NCI-H2029 (cell line): ENCODE measurements around the gene CCDC97.
A peak's percentile ranks its signal among the peaks of the same experiment; 100 is the strongest.
"Not testable (repeated sequence)": the region's sequence is repeated elsewhere in the genome, so short reads cannot be mapped to it uniquely, and the experiment has no call there.

Experiments
- DNase-seq: peaks from one replicate; lab custom pipeline; 2025; lab: John Stamatoyannopoulos, UW

CCDC97 gene

DNA sequence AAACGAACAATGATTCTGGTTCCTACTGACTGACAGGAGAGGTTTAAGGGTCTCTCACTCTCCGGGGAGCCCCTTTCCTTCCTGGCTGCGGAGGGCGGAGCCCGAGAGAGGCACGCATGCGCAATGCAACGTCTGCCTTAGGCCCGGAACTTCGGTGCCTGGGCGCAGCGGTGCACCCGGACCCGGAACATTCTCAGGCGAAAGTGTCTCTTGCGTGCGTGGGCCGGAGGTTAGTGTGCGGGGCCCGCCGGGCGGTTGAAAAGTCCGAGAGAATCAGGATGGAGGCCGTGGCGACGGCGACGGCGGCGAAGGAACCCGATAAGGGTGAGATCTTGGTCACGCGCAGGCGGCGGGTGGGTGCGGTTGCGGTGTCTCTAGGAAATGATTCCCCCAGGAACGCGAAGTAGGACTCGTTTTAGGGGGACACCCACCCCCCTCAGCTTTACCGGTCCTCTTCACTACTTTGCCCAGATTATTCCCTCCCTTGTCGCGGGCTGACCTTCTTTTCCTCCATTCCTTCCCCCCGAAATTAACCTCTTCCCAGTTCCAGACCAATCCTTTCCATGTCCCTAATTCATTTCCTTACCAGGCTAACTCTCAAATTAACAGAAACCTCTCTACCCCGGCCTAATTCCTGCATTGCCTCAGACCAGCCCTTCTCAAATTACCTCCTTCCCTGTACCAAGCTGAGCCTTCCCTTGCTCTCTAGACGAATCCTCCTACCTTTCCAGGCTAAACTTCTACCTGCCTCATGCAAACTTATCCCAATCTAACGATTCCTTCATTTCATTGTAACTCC is at the start of gene CCDC97:
Gene CCDC97, plus strand, starts transcription at position 140 of the 799 bp plus-strand sequence. Its CDS starts 139 bp downstream, at position 279.
- peak; percentile 73 for DNase-seq

DNA sequence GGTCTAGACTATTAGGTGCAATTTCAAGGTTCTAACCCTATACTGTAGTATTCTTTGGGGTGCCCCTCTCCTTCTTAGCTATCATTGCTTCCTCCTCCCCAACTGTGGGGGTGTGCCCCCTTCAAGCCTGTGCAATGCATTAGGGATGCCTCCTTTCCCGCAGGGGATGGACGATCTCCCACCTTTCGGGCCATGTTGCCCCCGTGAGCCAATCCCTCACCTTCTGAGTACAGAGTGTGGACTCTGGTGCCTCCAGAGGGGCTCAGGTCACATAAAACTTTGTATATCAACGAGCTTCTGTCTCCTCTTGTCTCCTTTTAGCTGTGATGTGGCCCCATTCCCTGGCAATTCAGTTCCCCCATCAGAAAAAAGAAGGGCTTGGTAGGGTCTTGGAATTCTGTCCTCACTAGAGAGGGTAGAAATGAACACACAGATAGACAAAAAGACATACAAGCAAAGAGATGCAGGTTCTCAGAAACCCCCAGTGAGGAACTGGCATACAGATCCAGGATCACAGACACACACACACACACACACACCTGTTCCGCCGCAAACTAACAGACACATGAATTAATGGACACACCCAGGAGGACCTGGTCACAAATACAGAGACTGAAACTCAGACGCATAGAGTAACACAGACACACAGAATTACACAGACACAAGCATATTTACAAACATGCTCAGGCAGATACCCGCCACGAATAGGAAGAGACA is 48.3 kb upstream of the CCDC97 start:
- DNase-seq = no peak

DNA sequence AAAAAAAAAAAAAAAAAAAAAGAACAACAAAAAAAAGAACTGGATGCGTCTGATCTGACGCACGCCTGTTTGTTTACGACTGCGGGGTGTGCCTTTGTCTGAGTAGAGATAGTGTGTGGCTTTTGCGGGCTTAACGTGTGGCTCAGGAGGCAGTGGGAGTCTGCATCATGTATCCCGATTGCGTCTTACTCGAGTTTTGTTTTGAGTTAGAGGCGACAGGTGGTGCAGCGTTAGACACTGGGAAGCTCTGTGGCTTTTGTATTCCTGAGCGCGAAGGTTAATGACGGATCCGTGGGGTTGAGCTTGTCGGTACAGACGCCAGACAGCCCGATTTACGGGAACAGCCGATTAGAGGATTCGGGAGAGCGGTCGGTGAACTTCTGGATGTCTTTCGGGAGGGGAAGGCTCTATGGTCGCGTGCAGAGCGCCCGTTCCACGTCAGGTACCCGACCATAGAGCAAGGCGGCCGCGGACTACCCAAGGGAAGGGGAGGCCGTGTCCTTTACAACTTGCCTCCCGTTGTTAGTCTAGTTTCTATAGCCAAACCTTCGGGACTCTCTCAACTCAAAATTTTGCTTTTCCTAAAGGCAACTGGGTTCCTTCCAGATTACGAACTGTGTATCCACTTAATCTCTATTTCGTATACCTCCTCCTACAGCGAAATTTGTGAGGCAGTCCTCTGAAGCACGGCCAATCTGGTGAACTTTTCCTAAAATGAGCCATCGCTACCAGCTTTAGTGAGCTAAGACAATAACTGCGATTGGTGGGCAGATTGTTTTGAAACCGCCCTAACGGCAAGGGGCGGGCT is 46.7 kb upstream of the CCDC97 start:
- peak; percentile 86 for DNase-seq

DNA sequence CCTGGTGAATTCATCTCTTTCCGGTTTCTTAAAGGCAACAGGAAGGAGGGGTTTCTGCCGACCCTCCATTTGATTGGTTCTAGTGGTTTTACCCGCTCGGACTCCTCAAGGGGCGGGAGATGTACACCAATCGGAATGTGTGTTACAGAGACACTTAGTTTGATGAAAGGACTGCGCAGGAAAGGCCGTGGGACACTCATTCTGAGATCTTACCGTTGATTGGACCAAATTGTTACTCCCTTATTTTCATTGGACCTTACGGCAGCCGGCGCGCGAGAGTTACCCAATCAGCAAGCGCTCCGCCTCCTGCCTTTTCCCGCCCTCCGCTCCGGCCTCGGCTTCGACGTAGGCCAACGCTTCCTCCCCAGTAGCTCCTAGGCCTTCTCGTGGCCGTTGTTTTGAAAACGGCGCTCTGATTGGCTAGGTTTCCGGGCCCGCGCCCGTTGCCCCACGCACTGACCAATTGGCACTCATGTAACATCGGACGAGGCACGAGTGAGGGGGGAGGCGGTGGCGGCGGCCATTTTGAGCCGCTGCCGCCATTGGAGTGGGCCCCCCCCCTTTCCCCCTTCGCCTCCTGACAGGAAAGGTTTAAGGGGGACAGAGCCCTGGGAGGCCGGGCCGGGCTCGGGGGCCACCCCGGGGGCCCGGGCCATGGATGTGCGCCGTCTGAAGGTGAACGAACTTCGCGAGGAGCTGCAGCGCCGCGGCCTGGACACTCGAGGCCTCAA is 46.0 kb upstream of the CCDC97 start, which contains the start of gene HNRNPUL1:
Gene HNRNPUL1, plus strand, starts transcription at position 523 of the 731 bp plus-strand sequence. Its CDS starts 132 bp downstream, at position 655.
- peak; percentile 100 for DNase-seq

DNA sequence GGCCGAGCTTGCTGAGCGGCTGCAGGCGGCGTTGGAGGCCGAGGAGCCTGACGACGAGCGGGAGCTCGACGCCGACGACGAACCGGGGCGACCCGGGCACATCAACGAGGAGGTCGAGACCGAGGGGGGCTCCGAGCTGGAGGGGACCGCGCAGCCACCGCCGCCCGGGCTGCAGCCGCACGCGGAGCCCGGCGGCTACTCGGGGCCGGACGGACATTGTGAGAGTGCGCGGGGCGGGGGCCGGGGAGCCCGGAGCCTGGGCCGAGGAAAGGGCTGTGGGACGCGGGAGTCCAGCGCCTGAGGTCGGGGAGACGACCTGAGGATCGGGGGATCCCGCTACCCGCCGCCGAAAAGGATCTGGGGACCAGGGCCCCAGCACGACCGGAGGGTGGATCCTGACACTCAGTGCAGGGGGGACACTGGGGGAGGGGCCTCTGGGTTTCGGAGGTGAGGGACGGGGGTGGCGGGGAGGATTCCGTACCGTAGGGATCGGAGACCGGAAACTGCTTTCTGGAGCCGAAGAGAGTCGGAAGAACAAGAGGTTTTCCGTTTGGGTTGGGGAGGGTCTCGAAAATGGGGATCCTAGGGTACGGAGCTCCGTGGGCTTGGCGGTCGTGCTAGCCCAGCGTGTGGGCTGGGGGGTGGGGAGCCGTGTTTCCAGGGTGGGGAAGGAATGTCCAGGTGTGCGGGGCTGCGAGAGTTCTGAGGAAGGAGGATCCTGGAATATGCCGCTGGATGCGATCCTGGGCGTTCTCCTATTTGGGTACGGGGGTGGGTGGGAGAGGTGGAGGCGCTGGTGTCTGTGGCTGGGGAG is 45.2 kb upstream of the CCDC97 start:
- peak; percentile 33 for DNase-seq

DNA sequence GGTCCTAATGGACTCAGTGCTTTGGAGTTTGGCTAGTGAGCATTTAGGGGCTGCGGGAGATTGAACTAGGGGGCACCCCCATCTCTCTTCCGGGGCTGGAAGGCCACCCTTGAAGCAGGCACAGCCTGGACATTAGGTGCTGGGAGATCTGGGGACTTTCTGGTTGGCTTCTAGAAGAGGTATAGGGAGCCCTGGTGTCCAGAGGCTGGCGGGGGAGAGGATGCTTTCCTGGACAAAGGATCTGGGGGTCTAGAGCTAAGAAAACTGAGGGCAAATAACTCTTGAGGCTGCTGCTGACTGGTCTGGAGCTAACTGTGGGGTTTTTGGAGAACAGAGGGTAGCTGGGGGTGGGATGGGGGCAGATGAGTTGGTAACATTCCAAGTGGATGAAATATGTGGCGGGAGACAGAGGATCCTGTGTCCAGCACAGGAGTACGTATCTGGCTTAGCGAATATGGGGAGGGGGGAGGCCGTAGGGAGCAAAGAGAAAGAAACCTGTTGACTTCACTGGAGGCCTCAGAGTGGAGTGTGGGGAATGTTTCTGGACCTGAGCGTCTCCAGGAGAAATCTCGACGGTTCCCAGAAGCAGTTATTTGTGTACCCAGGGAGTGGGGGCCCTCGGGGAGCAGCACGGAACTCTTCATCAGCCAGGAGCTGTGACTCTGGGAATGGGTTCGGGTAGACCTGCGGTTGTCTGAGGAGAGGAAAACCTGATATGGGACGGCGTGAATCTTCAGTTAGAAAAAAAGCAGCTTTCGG is 44.4 kb upstream of the CCDC97 start:
- no peak for DNase-seq

DNA sequence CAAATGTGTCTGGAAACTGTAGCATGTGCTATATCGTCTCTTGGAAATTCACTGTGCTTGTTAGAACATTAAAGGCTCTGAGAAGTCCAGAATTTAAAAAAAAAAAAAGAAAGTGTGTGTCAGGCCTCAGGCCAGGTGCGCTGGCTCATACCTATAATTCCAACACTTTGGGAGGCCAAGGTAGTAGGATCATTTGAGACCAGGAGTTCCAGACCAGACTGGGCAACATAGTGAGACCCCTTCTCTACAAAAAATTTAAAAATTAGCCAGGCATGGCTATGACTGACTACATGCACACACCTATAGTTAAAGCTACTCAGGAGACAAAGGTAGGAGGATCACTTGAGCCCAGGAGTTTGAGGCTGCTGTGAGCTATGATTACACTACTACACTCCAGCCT is 40.9 kb upstream of the CCDC97 start:
- DNase-seq = no peak

DNA sequence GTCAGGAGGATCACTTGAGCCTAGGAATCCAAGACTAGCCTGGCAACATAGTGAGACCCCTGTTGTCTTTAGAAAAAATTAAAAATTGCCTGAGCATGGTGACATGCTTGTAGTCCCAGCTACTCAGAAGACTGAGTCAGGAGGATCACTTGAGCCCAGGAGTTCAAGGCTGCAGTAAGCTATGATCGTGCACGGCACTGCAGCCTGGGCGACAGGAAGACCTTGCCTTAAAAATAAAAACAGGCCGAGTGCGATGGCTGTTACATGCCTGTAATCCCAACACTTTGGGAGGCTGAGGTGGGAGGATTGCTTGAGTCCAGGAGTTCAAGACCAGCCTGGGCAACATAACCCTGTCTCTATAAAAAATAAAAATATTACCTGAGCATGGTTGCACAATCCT is 40.4 kb upstream of the CCDC97 start:
- no peak for DNase-seq

DNA sequence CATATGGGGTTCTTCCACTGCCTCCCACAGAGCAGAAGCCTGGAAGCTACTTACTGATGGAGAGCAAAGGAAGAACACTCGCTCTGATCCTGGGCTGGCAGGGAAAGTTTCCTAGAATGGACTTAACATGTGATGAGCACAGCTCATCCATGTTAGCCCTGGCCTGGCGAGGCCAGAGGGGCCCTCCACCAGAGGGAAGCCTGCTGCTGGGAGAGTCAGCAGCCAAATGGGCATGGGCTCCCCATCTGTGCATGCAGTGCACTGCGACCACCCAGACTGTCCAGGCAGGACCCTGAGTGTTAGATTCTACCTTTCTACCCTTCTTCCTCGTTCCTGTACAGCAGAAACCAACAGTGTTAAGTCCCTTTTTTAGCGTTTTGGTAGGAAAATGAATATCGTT is 36.9 kb upstream of the CCDC97 start:
- no peak for DNase-seq

DNA sequence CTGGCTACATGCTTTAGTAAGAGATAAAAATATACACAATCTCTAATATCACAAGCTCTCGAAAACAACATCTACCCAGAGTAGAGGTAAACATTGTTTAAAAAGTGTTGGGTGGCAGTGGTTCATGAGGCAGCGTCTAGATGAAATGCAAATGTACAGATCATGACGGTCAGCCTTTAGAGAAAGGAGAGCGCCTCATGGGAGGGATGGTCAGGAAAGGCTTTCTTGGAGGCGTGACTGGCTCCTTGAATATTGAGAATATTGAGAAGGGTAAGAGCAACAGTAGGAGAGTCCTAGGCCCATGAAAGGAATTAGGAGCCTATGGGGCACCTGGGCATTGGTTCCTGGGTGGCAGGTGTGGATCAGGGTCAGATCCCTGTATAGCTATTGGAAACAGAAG is 35.2 kb upstream of the CCDC97 start:
- DNase-seq = no peak

DNA sequence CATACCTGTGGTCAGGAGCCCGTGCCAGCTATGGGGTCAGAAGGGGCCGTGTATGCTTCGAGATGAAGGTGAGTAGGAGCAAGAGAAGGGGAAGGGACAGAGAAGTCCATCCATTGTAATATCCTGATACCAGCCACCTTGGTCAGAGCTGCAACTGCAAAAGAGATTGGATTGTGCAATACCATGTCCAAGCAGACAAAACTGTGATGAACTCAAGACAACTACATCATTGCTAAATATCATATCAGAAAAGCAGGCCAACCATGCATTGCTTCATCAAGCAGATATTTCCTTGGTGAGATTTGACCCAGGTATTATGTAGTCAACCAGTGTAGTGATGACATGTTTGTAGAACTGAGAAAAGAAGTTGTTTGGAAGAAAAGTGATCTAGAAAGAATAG is 33.7 kb upstream of the CCDC97 start:
- no peak for DNase-seq

DNA sequence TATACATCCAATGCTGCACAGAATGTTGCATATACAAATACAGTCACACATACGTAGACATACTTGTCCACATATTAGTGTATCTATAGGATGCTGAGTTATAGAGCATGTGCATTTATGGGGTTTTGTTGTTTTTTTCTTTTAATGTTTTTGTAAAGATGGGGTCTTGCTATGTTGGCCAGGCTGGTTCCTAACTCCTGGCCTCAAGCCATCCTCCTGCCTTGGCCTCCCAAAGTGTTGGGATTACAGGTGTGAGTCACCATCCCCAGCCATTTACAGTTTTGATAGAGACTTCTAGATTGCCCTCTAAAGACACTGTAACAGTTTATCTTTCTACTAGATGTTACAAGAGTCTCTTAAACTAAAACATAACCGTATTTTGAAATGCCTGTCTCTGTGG is 31.5 kb upstream of the CCDC97 start:
- no peak for DNase-seq

DNA sequence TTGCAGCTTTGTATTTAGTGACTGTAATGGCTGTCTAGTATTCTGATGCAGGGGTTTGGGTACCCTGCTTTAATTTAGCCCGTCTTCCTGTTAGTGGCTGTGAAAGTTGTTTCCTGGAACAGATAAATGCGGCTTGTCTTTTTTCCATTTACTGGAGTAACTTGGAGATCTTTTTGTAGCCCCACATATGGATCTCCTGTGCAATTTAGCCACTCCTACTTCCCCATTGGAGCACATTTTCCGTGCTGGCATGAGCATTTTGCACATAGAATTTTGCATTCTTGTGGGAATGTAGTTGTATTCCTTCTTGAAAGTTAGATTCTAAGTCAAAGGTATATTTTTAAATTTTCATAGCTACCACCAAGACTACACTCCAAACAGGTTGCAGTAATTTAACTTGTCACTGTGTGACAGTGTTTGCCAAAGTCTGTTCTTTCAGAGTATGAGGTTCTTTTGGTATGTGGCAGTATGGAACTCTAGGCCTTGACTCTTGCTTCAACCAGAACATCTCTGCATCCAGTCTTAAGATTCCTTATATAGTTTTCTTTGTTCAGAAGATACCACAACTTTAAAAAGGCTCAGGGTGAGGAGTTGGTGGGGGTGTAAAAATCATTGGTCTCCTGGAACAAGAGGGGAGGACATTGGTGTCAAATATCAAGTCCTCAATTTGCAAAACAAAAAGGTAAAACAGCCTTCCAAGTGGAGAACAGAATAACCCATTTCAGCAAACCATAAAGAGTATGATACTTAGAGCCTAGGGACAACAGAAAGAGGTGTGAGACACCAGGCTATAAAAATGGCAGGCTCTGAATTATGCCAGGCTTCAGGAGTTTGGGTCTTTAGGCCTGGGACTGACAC is 21.1 kb upstream of the CCDC97 start:
- no peak for DNase-seq

DNA sequence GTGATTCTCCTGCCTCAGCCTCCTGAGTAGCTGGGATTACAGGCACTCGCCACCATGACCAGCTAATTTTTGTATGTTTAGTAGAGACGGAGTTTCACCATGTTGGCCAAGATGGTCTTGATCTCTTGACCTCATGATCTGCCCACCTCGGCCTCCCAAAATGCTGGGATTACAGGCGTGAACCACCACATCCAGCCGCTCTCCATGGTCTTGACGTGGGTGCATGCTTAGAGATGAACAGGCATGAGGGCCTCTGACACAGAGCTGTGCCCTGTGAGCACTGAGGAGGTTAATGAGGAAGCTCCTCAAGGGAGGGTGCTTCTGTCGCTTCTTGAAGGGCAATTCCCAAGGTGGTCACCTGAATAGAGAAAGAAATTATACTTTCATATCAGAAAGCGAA is 20.2 kb upstream of the CCDC97 start:
- not testable (repeated sequence) for DNase-seq

DNA sequence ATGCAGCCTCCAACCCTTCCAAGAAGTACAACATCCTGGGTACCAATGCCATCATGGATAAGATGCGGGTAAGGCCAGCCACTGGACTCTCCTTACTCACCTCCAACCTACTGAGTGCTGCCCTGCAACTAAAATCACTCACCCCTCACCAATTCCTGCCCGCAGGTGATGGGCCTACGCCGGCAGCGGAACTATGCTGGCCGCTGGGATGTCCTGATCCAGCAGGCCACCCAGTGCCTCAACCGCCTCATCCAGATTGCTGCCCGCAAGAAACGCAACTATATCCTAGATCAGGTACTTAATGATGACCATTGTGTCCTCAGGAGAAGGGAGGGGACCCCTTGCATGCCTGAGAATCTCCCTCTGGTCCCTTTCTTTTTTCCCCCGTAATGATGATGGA is 15.6 kb upstream of the CCDC97 start:
- no peak for DNase-seq

DNA sequence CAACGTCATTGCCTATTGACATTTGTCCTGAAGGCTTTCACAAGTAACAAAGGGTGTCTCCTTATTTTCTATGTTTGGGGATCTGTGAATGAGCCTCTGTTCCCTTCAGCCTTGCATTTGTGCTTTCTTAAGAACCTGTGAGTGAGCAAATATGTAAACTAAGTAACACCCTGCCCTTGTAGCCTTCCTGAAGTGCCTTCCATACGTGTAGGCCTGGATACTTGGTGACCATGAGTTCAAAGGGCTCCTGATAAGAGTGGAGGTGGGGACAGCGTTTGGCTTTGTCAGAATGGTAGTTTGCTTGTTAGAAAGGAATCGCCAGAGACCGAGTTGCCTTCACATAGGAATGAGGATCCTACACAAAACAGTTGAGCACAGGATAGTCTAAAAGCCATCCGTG is 14.5 kb upstream of the CCDC97 start:
- DNase-seq = no peak

DNA sequence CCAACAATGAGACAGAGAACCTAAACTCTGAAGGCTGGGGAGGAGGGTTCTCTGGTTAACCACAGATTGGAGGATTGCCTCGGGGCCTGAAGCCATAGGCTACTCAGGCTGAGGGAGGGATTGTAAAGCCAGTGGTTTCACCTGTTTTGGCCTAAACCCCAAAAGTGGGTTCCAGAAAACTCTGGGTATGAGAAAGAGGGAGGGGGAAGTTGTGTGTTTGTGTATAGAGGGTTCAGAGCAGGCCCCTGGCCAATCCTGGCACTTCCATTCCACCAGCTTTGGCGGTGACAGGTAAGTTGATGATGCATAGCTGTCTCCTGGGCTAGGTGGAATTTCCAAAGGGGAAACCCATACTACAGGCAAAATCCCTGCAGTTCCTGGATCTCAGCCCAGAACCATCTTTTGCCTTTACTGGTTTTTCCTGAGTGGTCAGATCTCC is 13.5 kb upstream of the CCDC97 start:
- peak; percentile 40 for DNase-seq

DNA sequence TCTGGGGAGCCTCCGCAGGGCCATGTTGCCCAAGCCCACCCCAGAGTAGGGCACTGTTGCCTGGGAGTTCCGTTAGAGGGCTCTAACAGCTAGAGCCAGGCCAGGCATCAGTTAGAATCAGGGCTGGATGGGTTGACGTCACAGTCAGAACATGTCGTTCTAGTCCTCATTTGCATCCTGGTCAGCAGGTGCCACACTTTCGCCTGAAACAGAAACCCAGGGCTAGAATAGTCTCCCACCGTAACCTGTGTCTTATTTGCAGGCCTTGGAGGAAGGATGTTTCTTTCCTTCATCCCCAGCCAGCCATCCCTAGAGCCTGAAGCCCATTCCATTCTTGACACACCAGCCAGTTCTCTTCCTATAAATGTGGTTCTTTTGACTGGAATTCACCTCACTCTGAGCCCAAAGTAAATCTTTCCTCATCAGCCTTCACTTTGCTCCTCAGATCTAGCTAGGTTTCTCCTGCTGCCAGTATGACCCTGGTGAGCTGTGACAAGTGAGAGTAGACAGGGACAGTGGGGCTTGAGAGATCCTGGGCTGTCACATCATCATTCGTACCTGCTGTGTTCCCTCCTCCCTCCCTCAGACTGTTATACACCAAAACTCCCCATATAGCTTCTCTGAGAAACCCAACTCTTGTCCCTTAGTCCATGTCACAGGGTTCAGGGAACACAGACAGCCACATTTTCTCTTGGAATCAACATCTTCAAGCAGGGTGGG is 12.2 kb upstream of the CCDC97 start:
- no peak for DNase-seq
